Transverse colon (tissue), 4 donors: Measurements from ENCODE around the gene CACNA2D4. TPM values are rescaled to one million over a fixed set of nuclear protein-coding genes. Genes with fewer than 3 reads are reported as not detected.

Experiments
- DNase-seq: peaks from one replicate; pipeline ENCODE4 v3.0.0-alpha.2; 2019
- H3K27ac ChIP-seq, 4 donors: fragments of 200-600 bp; sonication (generic); 2 replicates each; pipeline ENCODE4 v1.5.1; 2016 to 2018; ENCODE audit warnings: inconsistent platforms in 4 of 4
- H3K27me3 ChIP-seq: fragments of 200-600 bp; sonication (generic); 2 replicates; pipeline ENCODE4 v1.5.1; 2017; ENCODE audit warnings: inconsistent platforms
- H3K36me3 ChIP-seq, 4 donors: fragments of 200-600 bp; sonication (generic); 2 replicates each; pipeline ENCODE4 v1.5.1; 2017 to 2019; ENCODE audit warnings: inconsistent platforms in 4 of 4
- H3K4me1 ChIP-seq, 4 donors: fragments of 200-600 bp; sonication (generic); 2 replicates each; pipeline ENCODE4 v1.5.1; 2017 to 2020; ENCODE audit warnings: inconsistent platforms in 4 of 4
- H3K4me3 ChIP-seq, 4 donors: fragments of 200-600 bp; sonication (generic); 1 replicate in 1 of 4; 2 replicates in 3 of 4; pipeline versions ENCODE4 v1.5.1 to v1.6.1; 2017 to 2019; ENCODE audit warnings: inconsistent platforms in 4 of 4
- H3K9me3 ChIP-seq, 2 donors: fragments of 200-600 bp; sonication (generic); 2 replicates each; pipeline ENCODE4 v1.5.1; 2017 to 2019; ENCODE audit warnings: inconsistent platforms in 2 of 2
- EP300 ChIP-seq: sonication (generic); formaldehyde crosslinking; IDR thresholded peaks from one replicate; pipeline ENCODE4 v1.6.1; 2017; ENCODE audit warnings: antibody characterized with exemption, low read depth
- POLR2A ChIP-seq: fragments of 450-650 bp; IDR thresholded peaks from one replicate; pipeline ENCODE4 v1.6.1; 2016; ENCODE audit warnings: antibody characterized with exemption, mild to moderate bottlenecking, moderate library complexity
- POLR2AphosphoS5 ChIP-seq, 3 donors: sonication (generic); formaldehyde crosslinking; IDR thresholded peaks; one replicate each; pipeline ENCODE4 v1.6.1; 2016; ENCODE audit warnings: antibody characterized with exemption in 3 of 3
- WGBS, 2 donors: methylation state at CpG; one replicate each; pipeline ENCODE4 v1.1.5; 2018; ENCODE audit warnings: low coverage in 1 of 2; 5-methylcytosine and 5-hydroxymethylcytosine counted together
- in situ Hi-C, 4 donors: fragments of 200-750 bp; cut with MboI; loops; one replicate each; pipeline versions ENCODE4 v1.15.0 to v1.15.1; 2017; ENCODE audit warnings: low sequenced_read_pairs in 3 of 4, low pct_ligation_motif_present in 1 of 4, low pct_unique_long_range_greater_than_20kb in 1 of 4
- intact Hi-C: fragments of 100-400 bp; cut with DNase I; formaldehyde crosslinking; loops from one replicate; pipeline ENCODE4 v1.15.1; 2023; ENCODE audit warnings: low total_unique reads
- total RNA-seq, 4 donors: library from RNA; depleted of rRNA; stranded (reverse); fragments of >200 nt; gene quantifications; one replicate each; pipeline ENCODE4 v1.1.0, GENCODE V29; 2016
- TF ChIP-seq, protein P1 (sequence below), 5 experiments: fragments of 200-600 bp in 3 of 5; fragments of 450-650 bp in 2 of 5; sonication (generic) in 3 of 5; IDR thresholded peaks; 1 replicate in 2 of 5; 2 replicates in 3 of 5; pipeline ENCODE4 v1.5.1; 2016 to 2017; ENCODE audit warnings: antibody characterized with exemption in 5 of 5, inconsistent platforms in 3 of 5, mild to moderate bottlenecking in 2 of 5, moderate library complexity in 1 of 5

CACNA2D4 gene
- total RNA-seq, 4 donors from 2014 or later, result 6.5 to 22.8 (median 7.2) TPM; not detected in 1

DNA sequence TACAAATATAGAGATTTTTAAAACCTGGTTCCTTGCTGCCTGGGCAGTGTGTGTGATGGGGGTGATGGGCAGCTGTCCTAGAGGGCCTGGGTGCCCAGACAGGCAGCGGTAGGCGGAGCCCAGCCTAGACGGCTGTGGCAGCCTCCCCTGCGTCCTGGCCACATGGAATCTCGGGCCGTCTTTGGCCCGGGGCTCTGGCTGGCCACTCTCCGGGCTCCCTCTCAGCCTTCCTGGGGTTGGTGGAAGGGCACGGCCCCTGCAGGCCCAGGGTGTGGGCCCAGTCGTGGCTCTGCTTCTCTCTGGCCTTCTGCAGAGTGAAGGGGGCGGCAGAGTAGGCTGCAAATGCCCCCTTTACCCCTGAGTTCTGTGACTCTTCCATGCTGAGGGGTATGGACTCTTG is 95.8 kb downstream of the CACNA2D4 start:
- Histone ChIP-seq H3K9me3 (no peaks in the 10 kb centered on the region), H3K27ac (no peak overlapping the region), H3K27me3 (peaks cover 57% of the 10 kb centered on the region), H3K4me3 (no peak overlapping the region), H3K4me1 (no peaks in the 10 kb centered on the region), H3K36me3 (no peaks in the 10 kb centered on the region)
- 74% methylated on average over 11 of the region's 11 CpGs; no CpG with 5 or more reads in 1 of the 2 donors for WGBS, 2 donors
- intact Hi-C loops (no loop called here), in situ Hi-C loops (loop anchor here in 2 of 4 donors (25.0 kb wide), 1 partner anchor 215 kb away; no protein-coding TSS in a partner anchor)
- DNase-seq, result no peak
- TF ChIP-seq, protein P1, sequence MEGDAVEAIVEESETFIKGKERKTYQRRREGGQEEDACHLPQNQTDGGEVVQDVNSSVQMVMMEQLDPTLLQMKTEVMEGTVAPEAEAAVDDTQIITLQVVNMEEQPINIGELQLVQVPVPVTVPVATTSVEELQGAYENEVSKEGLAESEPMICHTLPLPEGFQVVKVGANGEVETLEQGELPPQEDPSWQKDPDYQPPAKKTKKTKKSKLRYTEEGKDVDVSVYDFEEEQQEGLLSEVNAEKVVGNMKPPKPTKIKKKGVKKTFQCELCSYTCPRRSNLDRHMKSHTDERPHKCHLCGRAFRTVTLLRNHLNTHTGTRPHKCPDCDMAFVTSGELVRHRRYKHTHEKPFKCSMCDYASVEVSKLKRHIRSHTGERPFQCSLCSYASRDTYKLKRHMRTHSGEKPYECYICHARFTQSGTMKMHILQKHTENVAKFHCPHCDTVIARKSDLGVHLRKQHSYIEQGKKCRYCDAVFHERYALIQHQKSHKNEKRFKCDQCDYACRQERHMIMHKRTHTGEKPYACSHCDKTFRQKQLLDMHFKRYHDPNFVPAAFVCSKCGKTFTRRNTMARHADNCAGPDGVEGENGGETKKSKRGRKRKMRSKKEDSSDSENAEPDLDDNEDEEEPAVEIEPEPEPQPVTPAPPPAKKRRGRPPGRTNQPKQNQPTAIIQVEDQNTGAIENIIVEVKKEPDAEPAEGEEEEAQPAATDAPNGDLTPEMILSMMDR (IDR thresholded peaks at IDR 0.05), result no peak
- TF ChIP-seq POLR2AphosphoS5 (IDR thresholded peaks at IDR 0.05) (no peak), POLR2A (no peak), EP300 (no peak)

GRCh38 chr12:1821805-1822204 is 96.6 kb downstream of the CACNA2D4 start:
- Histone ChIP-seq H3K27ac (no peak overlapping the region), H3K27me3 (peaks cover 57% of the 10 kb centered on the region), H3K4me3 (no peak overlapping the region), H3K36me3 (no peaks in the 10 kb centered on the region), H3K9me3 (no peaks in the 10 kb centered on the region), H3K4me1 (no peaks in the 10 kb centered on the region)
- TF ChIP-seq POLR2A, result no peak
- TF ChIP-seq, protein P1 (IDR thresholded peaks at IDR 0.05), result no peak
- no peak for TF ChIP-seq POLR2AphosphoS5 (IDR thresholded peaks at IDR 0.05)
- no peak for TF ChIP-seq EP300
- no peak for DNase-seq
- in situ Hi-C loops, result loop anchor here in 2 of 4 donors (25.0 kb wide), 1 partner anchor 215 kb away; no protein-coding TSS in a partner anchor
- intact Hi-C loops, result no loop called here
- 30% methylated on average over 12 of the region's 12 CpGs; no CpG with 5 or more reads in 1 of the 2 donors for WGBS, 2 donors

- H3K9me3 ChIP-seq, result no peaks in the 10 kb centered on the region
- H3K27ac ChIP-seq, result no peak overlapping the region
- DNase-seq, result no peak
- in situ Hi-C loops, result loop anchor here in 2 of 4 donors (25.0 kb wide), 1 partner anchor 216 kb away; no protein-coding TSS in a partner anchor
- no peaks in the 10 kb centered on the region for H3K4me1 ChIP-seq
- TF ChIP-seq POLR2AphosphoS5 (IDR thresholded peaks at IDR 0.05) (no peak), POLR2A (no peak), EP300 (no peak)
- TF ChIP-seq, protein P1 (IDR thresholded peaks at IDR 0.05), result no peak
- intact Hi-C loops, result no loop called here
- no peak overlapping the region for H3K4me3 ChIP-seq
- whole genome bisulfite sequencing, 2 donors, result 76% methylated on average over 11 of the region's 11 CpGs; no CpG with 5 or more reads in 1 of the 2 donors
- peaks cover 57% of the 10 kb centered on the region for H3K27me3 ChIP-seq
- no peaks in the 10 kb centered on the region for H3K36me3 ChIP-seq
Measured at GRCh38 chr12:1820896-1821291, 97.6 kb downstream of the CACNA2D4 start.

DNA sequence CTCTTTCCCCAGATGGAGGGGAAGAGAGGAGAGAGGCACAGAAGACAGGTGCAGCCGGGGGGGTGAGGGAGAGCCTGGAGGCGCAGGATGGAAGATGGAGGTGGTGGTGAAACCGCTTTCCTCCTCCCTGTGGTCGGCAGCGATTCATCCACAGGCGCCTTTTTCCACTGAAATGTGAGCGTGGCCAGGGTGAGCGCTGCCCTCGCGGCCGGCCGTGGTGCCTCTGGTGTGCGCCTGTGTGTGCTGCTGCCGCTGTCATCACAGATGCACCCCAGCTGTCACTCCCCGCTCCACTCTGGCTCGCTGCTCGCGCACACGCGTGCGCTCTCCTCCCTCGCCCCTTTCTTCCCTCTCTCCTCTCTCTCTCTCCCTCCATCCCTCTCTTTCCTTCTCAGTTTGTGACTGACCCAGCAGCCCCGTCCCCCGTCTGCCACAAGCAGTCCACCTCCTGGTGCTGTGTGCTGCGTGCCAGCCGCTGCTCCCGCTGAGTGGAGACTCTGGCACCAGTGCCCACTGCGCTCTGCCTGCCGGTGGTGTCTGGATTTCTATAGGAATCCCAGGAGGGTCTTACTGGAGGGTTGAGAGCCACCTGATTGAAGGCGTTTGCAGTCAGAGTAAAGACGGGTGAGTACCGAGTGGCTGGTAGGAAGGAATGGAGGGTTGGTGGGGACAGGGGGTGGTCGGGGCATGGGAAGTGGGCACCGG is 98.1 kb downstream of the CACNA2D4 start, which contains the start of gene LRTM2:
LRTM2 (plus strand) TSS at position 375 of the 705 bp plus-strand sequence. CDS start 7,584 bp downstream, outside the sequence.
- peaks cover 57% of the 10 kb centered on the region for H3K27me3 ChIP-seq
- TF ChIP-seq POLR2AphosphoS5 (IDR thresholded peaks at IDR 0.05) (no peak), EP300 (no peak), POLR2A (no peak)
- TF ChIP-seq, protein P1 (IDR thresholded peaks at IDR 0.05), result no peak
- intact Hi-C loops (no loop called here), in situ Hi-C loops (loop anchor here in 2 of 4 donors (25.0 kb wide), 1 partner anchor 217 kb away; no protein-coding TSS in a partner anchor)
- no peaks in the 10 kb centered on the region for H3K9me3 ChIP-seq
- H3K27ac ChIP-seq, result no peak within 1 kb of the TSS
- WGBS, 2 donors, result 24 to 37% methylated on average over 17 to 34 of the region's 34 CpGs
- no peaks in the 10 kb centered on the region for H3K36me3 ChIP-seq
- H3K4me1 ChIP-seq, result no peaks in the 10 kb centered on the region
- no peak within 1 kb of the TSS for H3K4me3 ChIP-seq
- DNase-seq, result no peak
